HS-27A (cell line): ENCODE measurements around the gene GCFC2.

Experiments used
- DNase-seq: peaks from one replicate; pipeline ENCODE4 v3.0.0-alpha.2; 2012; ENCODE audit warnings: low read depth, missing footprints

GCFC2 gene

GRCh38 chr2:75622929-75623328 lies 87.8 kb downstream of the GCFC2 start:
- DNase-seq: no peak

- no peak for DNase-seq
Measured at GRCh38 chr2:75622500-75622899, 88.2 kb downstream of the GCFC2 start.

- DNase-seq: no peak
Measured at GRCh38 chr2:75621228-75621627, 89.5 kb downstream of the GCFC2 start.

GRCh38 chr2:75619956-75620740 lies 90.6 kb downstream of the GCFC2 start:
- peak; percentile 58 for DNase-seq

GRCh38 chr2:75616933-75617332 lies 93.8 kb downstream of the GCFC2 start:
- DNase-seq: no peak

- no peak for DNase-seq
Measured at GRCh38 chr2:75616406-75616805, 94.3 kb downstream of the GCFC2 start.

GRCh38 chr2:75614162-75614651 lies 96.5 kb downstream of the GCFC2 start:
- no peak for DNase-seq

- DNase-seq: no peak
Measured at GRCh38 chr2:75612862-75613243, 97.9 kb downstream of the GCFC2 start.
